Neural crest cell (in vitro differentiated cells): ENCODE results near the gene ZC3HAV1L. TPM values are rescaled to one million over a fixed set of nuclear protein-coding genes. Genes with fewer than 3 reads are reported as not detected.

ENCODE experiments used
- DNase-seq: peaks from one replicate; pipeline ENCODE4 v3.0.0; 2021; ENCODE audit warnings: low read depth, mixed read lengths, low spot score
- H3K27ac Mint-ChIP-seq: one replicate; pipeline ENCODE4 v1.8.0; 2021; ENCODE audit warnings: mild to moderate bottlenecking, mixed read lengths; ENCODE audit not compliant: unreplicated experiment
- H3K27me3 Mint-ChIP-seq: 2 replicates; pipeline ENCODE4 v1.8.0; 2021; ENCODE audit warnings: low read depth, mild to moderate bottlenecking, mixed read lengths
- H3K36me3 Mint-ChIP-seq: 2 replicates; pipeline ENCODE4 v1.8.0; 2021; ENCODE audit warnings: low read depth, mild to moderate bottlenecking, mixed read lengths
- H3K4me1 Mint-ChIP-seq: 2 replicates; pipeline ENCODE4 v1.8.0; 2021; ENCODE audit warnings: mixed read lengths
- H3K4me3 Mint-ChIP-seq: one replicate; pipeline ENCODE4 v1.8.0; 2021; ENCODE audit warnings: mild to moderate bottlenecking, mixed read lengths
- H3K9me3 Mint-ChIP-seq: 2 replicates; pipeline ENCODE4 v1.8.0; 2021; ENCODE audit warnings: mixed read lengths
- total RNA-seq: library from RNA; stranded (reverse); gene quantifications from 2 replicates; pipeline ENCODE4 v1.2.1, GENCODE V29; 2021
- TF ChIP-seq, protein P1 (sequence below): fragments of 200-600 bp; sonication (generic); conservative IDR thresholded peaks from 2 replicates; pipeline ENCODE4 v1.5.0; 2021; ENCODE audit warnings: antibody characterized with exemption, mild to moderate bottlenecking

ZC3HAV1L gene
- total RNA-seq, 1 donor from 2014 or later: 0.44 TPM

DNA sequence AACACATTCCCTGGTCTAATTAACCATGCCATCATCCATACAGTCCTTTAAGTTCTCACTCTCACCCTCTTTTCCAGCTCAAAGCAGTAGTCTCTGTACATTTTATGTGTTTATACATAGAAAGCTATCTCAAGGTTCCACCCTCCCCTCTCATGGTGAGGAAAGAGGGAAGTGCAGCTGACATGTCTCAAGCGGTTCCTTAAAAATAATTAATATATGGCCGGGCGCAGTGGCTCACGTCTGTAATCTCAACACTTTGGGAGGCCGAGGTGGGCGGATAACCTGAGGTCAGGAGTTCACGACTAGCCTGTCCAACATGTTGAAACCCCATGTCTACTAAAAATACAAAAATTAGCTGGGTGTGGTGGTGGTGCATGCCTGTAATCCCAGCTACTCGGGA is 37.0 kb upstream of the ZC3HAV1L start:
- peaks cover 15% of the 10 kb centered on the region for H3K36me3 Mint-ChIP-seq
- TF ChIP-seq, protein P1, sequence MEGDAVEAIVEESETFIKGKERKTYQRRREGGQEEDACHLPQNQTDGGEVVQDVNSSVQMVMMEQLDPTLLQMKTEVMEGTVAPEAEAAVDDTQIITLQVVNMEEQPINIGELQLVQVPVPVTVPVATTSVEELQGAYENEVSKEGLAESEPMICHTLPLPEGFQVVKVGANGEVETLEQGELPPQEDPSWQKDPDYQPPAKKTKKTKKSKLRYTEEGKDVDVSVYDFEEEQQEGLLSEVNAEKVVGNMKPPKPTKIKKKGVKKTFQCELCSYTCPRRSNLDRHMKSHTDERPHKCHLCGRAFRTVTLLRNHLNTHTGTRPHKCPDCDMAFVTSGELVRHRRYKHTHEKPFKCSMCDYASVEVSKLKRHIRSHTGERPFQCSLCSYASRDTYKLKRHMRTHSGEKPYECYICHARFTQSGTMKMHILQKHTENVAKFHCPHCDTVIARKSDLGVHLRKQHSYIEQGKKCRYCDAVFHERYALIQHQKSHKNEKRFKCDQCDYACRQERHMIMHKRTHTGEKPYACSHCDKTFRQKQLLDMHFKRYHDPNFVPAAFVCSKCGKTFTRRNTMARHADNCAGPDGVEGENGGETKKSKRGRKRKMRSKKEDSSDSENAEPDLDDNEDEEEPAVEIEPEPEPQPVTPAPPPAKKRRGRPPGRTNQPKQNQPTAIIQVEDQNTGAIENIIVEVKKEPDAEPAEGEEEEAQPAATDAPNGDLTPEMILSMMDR: no peak
- H3K9me3 Mint-ChIP-seq: no peaks in the 10 kb centered on the region
- H3K27me3 Mint-ChIP-seq: no peaks in the 10 kb centered on the region
- H3K27ac Mint-ChIP-seq: peak overlapping the region; percentile 78
- H3K4me1 Mint-ChIP-seq: peaks cover 5% of the 10 kb centered on the region
- DNase-seq: no peak
- H3K4me3 Mint-ChIP-seq: no peak overlapping the region

DNA sequence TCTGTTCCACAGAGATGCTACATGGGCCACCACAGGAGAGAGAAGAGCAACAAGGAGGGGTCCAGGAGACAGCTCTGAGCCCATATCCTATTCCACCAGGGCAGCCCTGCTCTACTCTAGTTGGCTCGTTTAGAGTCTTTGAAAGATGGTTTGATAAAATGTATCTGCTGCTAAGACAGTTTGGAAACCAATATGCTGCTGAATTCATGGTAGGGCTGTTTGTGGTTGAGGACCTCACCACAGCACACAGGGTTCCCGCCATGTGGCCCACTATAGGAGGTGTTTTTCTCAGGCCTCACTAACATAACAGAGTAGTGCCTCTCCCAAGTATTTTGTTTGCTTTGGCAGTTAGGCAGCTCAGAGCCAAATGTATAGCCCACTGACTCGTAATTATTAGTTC is 35.8 kb upstream of the ZC3HAV1L start:
- Mint-ChIP-seq H3K27me3 (no peaks in the 10 kb centered on the region), H3K27ac (no peak overlapping the region), H3K9me3 (no peaks in the 10 kb centered on the region), H3K4me1 (peaks cover 5% of the 10 kb centered on the region), H3K4me3 (no peak overlapping the region), H3K36me3 (peaks cover 18% of the 10 kb centered on the region)
- TF ChIP-seq, protein P1: no peak
- DNase-seq: no peak

DNA sequence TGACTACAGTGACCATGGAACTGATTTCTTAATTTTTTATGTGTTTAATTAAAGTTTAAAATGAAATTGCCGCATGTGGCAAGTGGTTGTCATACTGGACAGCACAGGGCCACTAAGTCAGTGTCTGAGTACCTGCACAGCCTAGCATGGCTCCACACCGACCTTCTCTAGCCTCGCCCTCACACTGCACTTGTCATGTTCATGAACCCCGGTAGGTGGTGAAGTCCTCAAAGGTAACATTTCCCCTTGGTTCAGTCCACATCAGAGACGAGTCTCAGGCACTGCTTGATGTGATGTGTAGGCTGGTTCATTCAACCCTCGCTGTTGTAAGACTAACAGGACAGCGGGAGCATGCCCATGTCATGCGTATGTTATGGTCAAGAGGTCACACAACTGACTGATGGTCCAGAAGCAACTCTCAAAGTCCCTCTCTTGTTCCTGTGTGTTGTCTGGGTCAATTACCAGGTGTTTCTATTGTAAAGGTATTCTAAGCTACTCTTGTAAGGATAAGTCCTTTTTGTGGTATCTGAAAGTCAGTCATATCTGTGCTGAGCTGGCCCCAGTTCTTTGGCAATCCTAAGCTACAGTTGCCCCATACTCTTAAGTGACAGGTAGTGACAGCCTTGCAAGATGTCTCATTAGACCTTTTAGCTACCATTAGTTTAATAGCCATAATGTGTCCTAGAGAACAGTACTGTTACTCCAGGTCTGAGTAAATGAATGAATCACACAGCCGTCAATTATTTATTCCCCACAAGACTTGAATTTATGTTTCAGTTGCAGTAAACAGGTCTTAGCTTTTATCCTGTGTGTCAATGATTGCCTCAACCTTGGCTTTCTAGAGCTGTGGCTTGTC is 32.9 kb upstream of the ZC3HAV1L start:
- no peaks in the 10 kb centered on the region for H3K4me1 Mint-ChIP-seq
- peaks cover 23% of the 10 kb centered on the region for H3K36me3 Mint-ChIP-seq
- H3K27ac Mint-ChIP-seq: no peak overlapping the region
- H3K4me3 Mint-ChIP-seq: no peak overlapping the region
- no peaks in the 10 kb centered on the region for H3K9me3 Mint-ChIP-seq
- TF ChIP-seq, protein P1: no peak
- DNase-seq: no peak
- no peaks in the 10 kb centered on the region for H3K27me3 Mint-ChIP-seq

DNA sequence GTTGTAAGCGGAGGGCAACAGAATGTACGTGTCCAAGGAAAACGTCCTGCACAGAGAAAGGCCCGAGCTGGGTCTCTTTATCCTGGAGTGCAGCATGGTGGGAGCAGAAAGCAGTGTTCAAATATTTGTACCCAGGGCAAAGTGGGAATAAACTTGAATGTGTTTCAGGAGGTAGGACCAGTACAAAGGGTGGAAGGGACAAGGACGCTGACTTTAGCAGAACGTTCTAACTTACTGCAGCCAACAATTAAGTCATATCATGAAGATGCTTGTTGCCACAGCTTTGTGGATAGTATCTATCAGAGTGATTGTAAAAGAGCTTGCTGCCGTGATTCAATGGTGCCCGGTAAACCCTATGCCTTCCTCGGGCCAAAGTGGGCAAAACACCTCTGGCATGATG is 30.5 kb upstream of the ZC3HAV1L start:
- no peaks in the 10 kb centered on the region for H3K4me1 Mint-ChIP-seq
- H3K36me3 Mint-ChIP-seq: peaks cover 20% of the 10 kb centered on the region
- no peak for DNase-seq
- no peaks in the 10 kb centered on the region for H3K9me3 Mint-ChIP-seq
- H3K27me3 Mint-ChIP-seq: no peaks in the 10 kb centered on the region
- H3K27ac Mint-ChIP-seq: no peak overlapping the region
- TF ChIP-seq, protein P1: no peak
- no peak overlapping the region for H3K4me3 Mint-ChIP-seq

DNA sequence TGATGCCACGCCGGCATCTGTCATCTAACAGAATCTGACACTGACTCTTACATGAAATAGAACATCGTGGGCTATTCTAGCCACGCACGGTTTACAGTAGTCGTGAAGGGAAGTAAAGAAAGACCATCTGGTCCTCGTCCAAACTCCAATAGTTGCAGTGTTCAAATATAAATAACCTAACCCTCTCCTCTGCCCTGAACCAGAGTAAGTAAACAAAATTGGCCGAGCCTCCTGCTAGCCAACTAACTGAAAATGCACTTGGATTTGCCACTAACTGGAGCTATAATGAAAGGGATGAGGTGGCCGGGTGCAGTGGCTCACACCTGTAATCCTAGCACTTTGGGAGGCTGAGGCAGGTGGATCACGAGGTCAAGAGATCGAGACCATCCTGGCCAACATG is 29.5 kb upstream of the ZC3HAV1L start:
- TF ChIP-seq, protein P1: no peak
- Mint-ChIP-seq H3K4me3 (no peak overlapping the region), H3K9me3 (no peaks in the 10 kb centered on the region), H3K27ac (no peak overlapping the region), H3K27me3 (no peaks in the 10 kb centered on the region), H3K36me3 (peaks cover 20% of the 10 kb centered on the region), H3K4me1 (no peaks in the 10 kb centered on the region)
- DNase-seq: no peak
